H1 (cell line): ENCODE measurements around the gene ATXN7. TPM values are rescaled to one million over a fixed set of nuclear protein-coding genes. Genes with fewer than 3 reads are reported as not detected.

ENCODE experiments used
- CTCF ChIA-PET: fragments of 300-600 bp; sonication (Branson Sonifier 250); formaldehyde crosslinking; loops from one replicate; lab custom pipeline; 2021; ENCODE audit not compliant: partially characterized antibody; lab: Charles Lee
- POLR2A ChIA-PET: fragments of 300-600 bp; sonication (Branson Sonifier 250); formaldehyde crosslinking; loops from one replicate; lab custom pipeline; 2021; ENCODE audit warnings: inconsistent platforms; ENCODE audit not compliant: partially characterized antibody; lab: Charles Lee
- DNase-seq, 2 experiments: peaks; one replicate each; pipeline versions ENCODE4 v3.0.0 to v3.0.0-alpha.2; 2010 to 2022; ENCODE audit warnings: low spot score in 2 of 2, low read depth in 1 of 2, mixed read lengths in 1 of 2
- FAIRE-seq: peaks from 2 replicates; lab custom pipeline; 2011; peaks lifted over from hg19 to GRCh38; lab: Jason Lieb, UNC
- H2AFZ ChIP-seq: 2 replicates; pipeline ENCODE4 v1.8.1; 2012; ENCODE audit warnings: low read length, inconsistent platforms
- H2AK5ac ChIP-seq: 2 replicates; pipeline ENCODE4 v1.6.1; 2013; ENCODE audit warnings: low read depth, low read length
- H2BK120ac ChIP-seq: replicated peaks from 2 replicates; pipeline ENCODE3; 2013; ENCODE audit warnings: low read depth, low read length, inconsistent platforms
- H2BK12ac ChIP-seq: 2 replicates; pipeline ENCODE4 v1.6.1; 2013; ENCODE audit warnings: low read depth, low read length
- H2BK15ac ChIP-seq: 2 replicates; pipeline ENCODE4 v1.6.1; 2013; ENCODE audit warnings: low read length
- H2BK20ac ChIP-seq: 2 replicates; pipeline ENCODE4 v1.6.1; 2013; ENCODE audit warnings: low read length
- H2BK5ac ChIP-seq: 2 replicates; pipeline ENCODE4 v1.6.1; 2013; ENCODE audit warnings: low read depth, low read length
- H3K14ac ChIP-seq: 2 replicates; pipeline ENCODE4 v1.6.1; 2013; ENCODE audit warnings: inconsistent platforms; ENCODE audit not compliant: insufficient read length
- H3K18ac ChIP-seq: 2 replicates; pipeline ENCODE4 v1.6.1; 2013; ENCODE audit warnings: low read length; ENCODE audit errors: extremely low read depth
- H3K23ac ChIP-seq: 2 replicates; pipeline ENCODE4 v1.6.1; 2013; ENCODE audit warnings: inconsistent platforms; ENCODE audit not compliant: insufficient read length
- H3K23me2 ChIP-seq: 2 replicates; pipeline ENCODE4 v1.6.1; 2013; ENCODE audit warnings: low read depth, low read length
- H3K27ac ChIP-seq: 2 replicates; pipeline ENCODE4 v1.6.1; 2011; ENCODE audit warnings: low read depth, low read length, inconsistent platforms
- H3K27me3 ChIP-seq, 4 experiments: replicated peaks in 1 of 4; 1 replicate in 1 of 4; 2 replicates in 3 of 4; pipeline versions ENCODE4 v1.6.1 to v1.8.1; 2011 to 2013; ENCODE audit warnings: low read length in 3 of 4, mild to moderate bottlenecking in 3 of 4, inconsistent platforms in 2 of 4, mixed read lengths in 2 of 4, moderate library complexity in 1 of 4; ENCODE audit not compliant: control insufficient read depth in 3 of 4, insufficient read depth in 3 of 4; ENCODE audit errors: extremely low read depth in 1 of 4
- H3K36me3 ChIP-seq, 4 experiments: 2 replicates each; pipeline versions ENCODE4 v1.6.1 to v1.8.1; 2011 to 2013; ENCODE audit warnings: mild to moderate bottlenecking in 4 of 4, low read length in 3 of 4, moderate library complexity in 2 of 4, control low read depth in 1 of 4, inconsistent platforms in 1 of 4; ENCODE audit not compliant: insufficient read depth in 4 of 4, control insufficient read depth in 2 of 4
- H3K4ac ChIP-seq: replicated peaks from 2 replicates; pipeline ENCODE3; 2013; ENCODE audit warnings: low read length, low read depth, mixed read lengths, inconsistent platforms; ENCODE audit not compliant: insufficient read length
- H3K4me1 ChIP-seq, 4 experiments: replicated peaks in 1 of 4; 1 replicate in 1 of 4; 2 replicates in 3 of 4; pipeline versions ENCODE4 v1.6.1 to v1.8.1; 2011 to 2013; ENCODE audit warnings: low read length in 3 of 4, inconsistent platforms in 2 of 4, mixed read lengths in 1 of 4; ENCODE audit not compliant: insufficient read depth in 4 of 4, control insufficient read depth in 3 of 4
- H3K4me2 ChIP-seq, 2 experiments: 2 replicates each; pipeline versions ENCODE4 v1.6.1 to v1.8.1; 2011 to 2013; ENCODE audit warnings: low read depth in 2 of 2, low read length in 2 of 2, control low read depth in 1 of 2, inconsistent platforms in 1 of 2, mild to moderate bottlenecking in 1 of 2; ENCODE audit not compliant: insufficient read depth in 1 of 2
- H3K4me3 ChIP-seq, 4 experiments: fragments of 200-600, 300-600 bp in 1 of 4; sonication (generic), shearing (Covaris generic), sonication (Bioruptor Twin) in 1 of 4; 2 replicates each; pipeline versions ENCODE4 v1.5.1 to v1.8.1; 2011 to 2016; ENCODE audit warnings: low read length in 4 of 4, low read depth in 3 of 4, control low read depth in 2 of 4, inconsistent platforms in 2 of 4, mild to moderate bottlenecking in 2 of 4, mixed read lengths in 1 of 4, moderate library complexity in 1 of 4; ENCODE audit not compliant: insufficient read depth in 2 of 4; ENCODE audit errors: extremely low read depth in 1 of 4
- H3K56ac ChIP-seq: replicated peaks from 2 replicates; pipeline ENCODE3; 2013; ENCODE audit warnings: low read depth, mild to moderate bottlenecking, mixed read lengths, low read length, inconsistent platforms; ENCODE audit not compliant: insufficient read length
- H3K79me1 ChIP-seq: 2 replicates; pipeline ENCODE4 v1.6.1; 2013; ENCODE audit warnings: low read depth, low read length, control low read depth
- H3K79me2 ChIP-seq, 2 experiments: 2 replicates each; pipeline versions ENCODE4 v1.6.1 to v1.8.1; 2012 to 2013; ENCODE audit warnings: low read length in 2 of 2, mild to moderate bottlenecking in 2 of 2, inconsistent platforms in 1 of 2; ENCODE audit not compliant: insufficient read depth in 2 of 2, control insufficient read depth in 1 of 2
- H3K9ac ChIP-seq, 4 experiments: replicated peaks in 1 of 4; 1 replicate in 1 of 4; 2 replicates in 3 of 4; pipeline versions ENCODE4 v1.6.1 to v1.8.1; 2011 to 2013; ENCODE audit warnings: low read depth in 3 of 4, low read length in 3 of 4, control low read depth in 2 of 4, mild to moderate bottlenecking in 2 of 4, moderate library complexity in 2 of 4, inconsistent platforms in 1 of 4; ENCODE audit errors: extremely low read depth in 1 of 4
- H3K9me3 ChIP-seq, 2 experiments: 2 replicates each; pipeline versions ENCODE4 v1.6.1 to v1.8.1; 2012 to 2013; ENCODE audit warnings: mild to moderate bottlenecking in 2 of 2, moderate library complexity in 2 of 2, control low read depth in 1 of 2, inconsistent platforms in 1 of 2, low read depth in 1 of 2, low read length in 1 of 2, mixed read lengths in 1 of 2; ENCODE audit not compliant: insufficient read depth in 2 of 2
- H4K20me1 ChIP-seq, 2 experiments: replicated peaks in 1 of 2; 2 replicates each; pipeline versions ENCODE3 to v1.8.1; 2011 to 2013; ENCODE audit warnings: inconsistent platforms in 2 of 2, low read length in 2 of 2, mild to moderate bottlenecking in 1 of 2; ENCODE audit not compliant: insufficient read depth in 2 of 2, control insufficient read depth in 1 of 2
- H4K5ac ChIP-seq: 2 replicates; pipeline ENCODE4 v1.6.1; 2013; ENCODE audit warnings: low read length, low read depth, mixed read lengths, inconsistent platforms; ENCODE audit not compliant: insufficient read length
- H4K8ac ChIP-seq: 2 replicates; pipeline ENCODE4 v1.8.0; 2013; ENCODE audit warnings: mild to moderate bottlenecking, moderate library complexity, low read length, inconsistent platforms; ENCODE audit not compliant: insufficient read depth; ENCODE audit errors: extremely low read depth
- H4K91ac ChIP-seq: replicated peaks from 2 replicates; pipeline ENCODE3; 2013; ENCODE audit warnings: low read length, mixed read lengths, inconsistent platforms; ENCODE audit not compliant: insufficient read length
- ASH2L ChIP-seq: fragments of 200-600, 300-600 bp; sonication (generic); IDR thresholded peaks from one replicate; pipeline ENCODE4 v1.7.1; 2017; ENCODE audit warnings: low read length
- BRCA1 ChIP-seq: IDR thresholded peaks from 2 replicates; pipeline ENCODE4 v1.6.1; 2012; ENCODE audit warnings: low read depth, low read length, improper control_type of control experiment
- CHD2 ChIP-seq: IDR thresholded peaks from 2 replicates; pipeline ENCODE4 v1.6.1; 2012; ENCODE audit warnings: low read length, improper control_type of control experiment
- CREB1 ChIP-seq: IDR thresholded peaks from 2 replicates; pipeline ENCODE4 v1.6.1; 2012; ENCODE audit warnings: inconsistent platforms
- GABPA ChIP-seq: IDR thresholded peaks from 2 replicates; pipeline ENCODE4 v1.6.1; 2011; ENCODE audit warnings: mild to moderate bottlenecking, low read length, moderate library complexity, borderline replicate concordance; ENCODE audit not compliant: insufficient read depth
- GTF2F1 ChIP-seq: IDR thresholded peaks from 2 replicates; pipeline ENCODE4 v1.6.1; 2012; ENCODE audit warnings: low read depth, low read length, improper control_type of control experiment, borderline replicate concordance
- JUN ChIP-seq: IDR thresholded peaks from 2 replicates; pipeline ENCODE4 v1.6.1; 2011; ENCODE audit warnings: low read depth, mild to moderate bottlenecking, improper control_type of control experiment, low read length
- JUND ChIP-seq: IDR thresholded peaks from 2 replicates; pipeline ENCODE4 v1.6.1; 2011; ENCODE audit warnings: mild to moderate bottlenecking, improper control_type of control experiment, low read length
- KDM1A ChIP-seq: fragments of 200-600, 300-600 bp; sonication (generic); IDR thresholded peaks from 2 replicates; pipeline ENCODE4 v1.7.1; 2016; ENCODE audit warnings: mild to moderate bottlenecking, low read length, borderline replicate concordance
- KDM4A ChIP-seq: IDR thresholded peaks from one replicate; pipeline ENCODE4 v1.7.1; 2012; ENCODE audit warnings: low read depth, mild to moderate bottlenecking, moderate library complexity, low read length, inconsistent platforms; ENCODE audit not compliant: severe bottlenecking
- PHF8 ChIP-seq: fragments of 200-600 bp; sonication (generic); conservative IDR thresholded peaks from 2 replicates; pipeline ENCODE4 v1.7.1; 2012; ENCODE audit warnings: low read depth, mild to moderate bottlenecking, inconsistent platforms, low read length, moderate library complexity
- POLR2A ChIP-seq, 2 experiments: IDR thresholded peaks; 1 replicate in 1 of 2; 2 replicates in 1 of 2; pipeline ENCODE4 v1.6.1; 2011; ENCODE audit warnings: low read depth in 2 of 2, low read length in 2 of 2, mild to moderate bottlenecking in 2 of 2; ENCODE audit errors: control extremely low read depth in 1 of 2
- SP2 ChIP-seq: IDR thresholded peaks from 2 replicates; pipeline ENCODE4 v1.6.1; 2012; ENCODE audit warnings: mild to moderate bottlenecking, low read length, inconsistent platforms
- TBP ChIP-seq: IDR thresholded peaks from 2 replicates; pipeline ENCODE4 v1.6.1; 2011; ENCODE audit warnings: low read depth, low read length, improper control_type of control experiment
- TEAD4 ChIP-seq: IDR thresholded peaks from 2 replicates; pipeline ENCODE4 v1.6.1; 2012; ENCODE audit warnings: low read depth, low read length, inconsistent platforms, mixed read lengths
- WGBS, 2 experiments: shearing (Covaris generic) in 1 of 2; methylation state at CpG; one replicate each; pipeline versions ENCODE4 v1.1.6 to v1.1.7; 2013 to 2015; ENCODE audit warnings: low lambda C conversion rate in 2 of 2, mixed read lengths in 2 of 2, inconsistent platforms in 1 of 2, low coverage in 1 of 2, missing lambda C conversion rate in 1 of 2; ENCODE audit not compliant: insufficient replicate concordance in 2 of 2, insufficient coverage in 1 of 2, insufficient read length in 1 of 2; ENCODE audit errors: extremely low coverage in 1 of 2, missing lambda C conversion rate in 1 of 2; 5-methylcytosine and 5-hydroxymethylcytosine counted together
- polyA plus RNA-seq, 7 experiments: library from polyadenylated mRNA; depleted of rRNA in 3 of 7; stranded (reverse) in 5 of 7; unstranded in 2 of 7; fragments of >200 nt in 5 of 7; fragments of 200-250 nt in 2 of 7; gene quantifications; 1 replicate in 5 of 7; 2 replicates in 1 of 7; 4 replicates in 1 of 7; pipeline versions ENCODE4 v1.2.1 to v1.2.3, GENCODE V29; 2011 to 2013; ENCODE audit warnings: missing spikeins in 2 of 7, mixed read lengths in 2 of 7
- total RNA-seq: library from RNA; stranded (reverse); fragmentation: NEBNext Ultra II Directional; extraction: Animal tissue kit (Norgen Biotek cat#: 25700); gene quantifications from 2 replicates; pipeline ENCODE4 v1.2.1, GENCODE V29; 2021
- TF ChIP-seq, protein P1 (sequence below): IDR thresholded peaks from 2 replicates; pipeline ENCODE4 v1.6.1; 2012; ENCODE audit warnings: inconsistent platforms

ATXN7 gene
- total and polyA plus RNA-seq, 2 of the 8 experiments (the other 6 are each of a cell fraction or from before 2014, with no cell fraction given), result 15.5 to 16.8 TPM

DNA sequence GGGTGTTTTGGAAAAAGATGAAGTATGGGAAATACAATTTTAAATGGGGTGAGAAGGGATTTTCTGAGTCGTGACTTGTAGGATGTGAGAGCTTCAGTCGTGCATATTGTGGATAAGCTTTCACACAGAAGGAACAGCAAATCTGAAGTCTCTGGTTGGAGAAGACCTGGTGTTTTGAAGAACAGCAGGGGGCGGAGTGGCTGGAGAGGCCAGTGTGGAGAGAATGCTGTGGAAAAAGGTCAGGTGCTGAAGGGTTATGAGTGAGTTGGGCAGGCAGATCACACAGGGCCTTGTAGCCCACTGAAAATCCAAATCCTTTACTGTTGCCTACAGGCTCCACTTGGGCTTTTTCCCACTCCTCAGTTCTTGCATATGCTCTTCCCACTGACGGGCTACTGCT is 62.6 kb downstream of the ATXN7 start:
- Histone ChIP-seq H3K9me3 (peaks cover 10% of the 10 kb centered on the region in 2 experiments; a peak in 3 of 4 replicates), H2BK120ac (no peak overlapping the region), H3K4me2 (no peak overlapping the region), H2BK20ac (no peak overlapping the region), H3K36me3 (peaks cover 4 to 29% (median 9%) of the 10 kb centered on the region in 4 experiments; a peak in 6 of 8 replicates), H4K5ac (no peak overlapping the region), H2AK5ac (no peak overlapping the region), H2AFZ (no peak overlapping the region), H3K79me2 (peaks cover 0 to 11% of the 10 kb centered on the region in 2 experiments; a peak in 1 of 4 replicates), H3K4me3 (no peak overlapping the region), H3K14ac (no peak overlapping the region), H3K23ac (no peak overlapping the region), H2BK15ac (no peak overlapping the region), H3K79me1 (no peaks in the 10 kb centered on the region; the same call in 1 of the 2 replicates), H3K9ac (no peak overlapping the region), H2BK12ac (no peak overlapping the region), H3K56ac (no peak overlapping the region), H3K27me3 (no peaks in the 10 kb centered on the region), H4K91ac (no peak overlapping the region), H4K20me1 (no peaks in the 10 kb centered on the region), H3K18ac (no peak overlapping the region), H3K4ac (no peak overlapping the region), H2BK5ac (no peak overlapping the region), H3K4me1 (no peaks in the 10 kb centered on the region), H4K8ac (no peak overlapping the region), H3K27ac (no peak overlapping the region), H3K23me2 (no peaks in the 10 kb centered on the region; the same call in 1 of the 2 replicates)
- ChIA-PET POLR2A (no interaction called here), CTCF (no interaction called here)
- DNase-seq (no peak), FAIRE-seq (no peak)
- 88 to 100% methylated on average over 1 to 4 of the region's 4 CpGs for WGBS, 2 experiments
- TF ChIP-seq ASH2L (no peak), GABPA (no peak), POLR2A (IDR thresholded peaks at IDR 0.05; ENCODE audit: control extremely low read depth in 1 of 2, low read depth in 2 of 2, low read length in 2 of 2) (no peak), TBP (no peak), BRCA1 (no peak), JUND (no peak), PHF8 (no peak), CREB1 (no peak), KDM4A (no peak), SP2 (no peak), GTF2F1 (no peak), JUN (no peak), CHD2 (no peak), KDM1A (no peak), TEAD4 (no peak)
- TF ChIP-seq, protein P1, sequence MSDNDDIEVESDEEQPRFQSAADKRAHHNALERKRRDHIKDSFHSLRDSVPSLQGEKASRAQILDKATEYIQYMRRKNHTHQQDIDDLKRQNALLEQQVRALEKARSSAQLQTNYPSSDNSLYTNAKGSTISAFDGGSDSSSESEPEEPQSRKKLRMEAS, result no peak
